NT2/D1 (cell line): ENCODE measurements around the gene ATP1A2.

Experiments used
- YY1 ChIP-seq: IDR thresholded peaks from 2 replicates; pipeline ENCODE4 v1.6.1; 2011; ENCODE audit not compliant: insufficient read length, insufficient read depth
- ZNF274 ChIP-seq: IDR thresholded peaks from 2 replicates; pipeline ENCODE4 v1.6.1; 2011; ENCODE audit warnings: mild to moderate bottlenecking, low read depth, low read length

DNA sequence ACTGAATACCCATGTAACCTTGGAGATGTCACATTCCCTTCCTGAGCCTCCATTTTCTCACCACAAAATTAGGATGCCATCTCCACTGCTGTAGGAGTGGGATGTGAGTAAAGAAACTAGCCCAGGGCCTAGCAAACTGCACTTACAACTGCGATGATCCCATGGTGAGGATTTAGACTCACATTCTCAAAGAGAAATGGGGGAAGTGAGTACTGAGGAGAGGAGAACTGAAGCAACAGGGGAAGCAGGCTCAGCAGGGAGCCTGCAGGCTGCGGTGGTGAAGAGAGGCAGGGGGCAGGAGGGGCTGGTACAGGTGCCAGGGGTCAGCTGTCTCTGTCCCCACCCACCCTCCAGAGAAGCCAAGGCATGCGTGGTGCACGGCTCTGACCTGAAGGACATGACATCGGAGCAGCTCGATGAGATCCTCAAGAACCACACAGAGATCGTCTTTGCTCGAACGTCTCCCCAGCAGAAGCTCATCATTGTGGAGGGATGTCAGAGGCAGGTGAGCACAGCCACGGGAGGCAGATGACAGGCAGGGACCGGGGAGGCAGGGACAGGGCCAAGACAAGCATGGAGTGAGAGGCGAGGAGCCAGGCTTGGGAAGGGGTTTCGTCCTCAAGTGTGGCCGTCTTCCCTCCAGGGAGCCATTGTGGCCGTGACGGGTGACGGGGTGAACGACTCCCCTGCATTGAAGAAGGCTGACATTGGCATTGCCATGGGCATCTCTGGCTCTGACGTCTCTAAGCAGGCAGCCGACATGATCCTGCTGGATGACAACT lies 19.4 kb downstream of the ATP1A2 start:
- TF ChIP-seq YY1: no peak
- TF ChIP-seq ZNF274: no peak
